K562 (cell line): ENCODE results near the gene CFD. TPM values are rescaled to one million over a fixed set of nuclear protein-coding genes. Genes with fewer than 3 reads are reported as not detected.

Experiments
- CHD2 ChIP-seq: IDR thresholded peaks from 2 replicates; pipeline ENCODE4 v1.6.1; 2011; ENCODE audit warnings: low read depth, low read length
- ILF3 ChIP-seq: fragments of 450-650 bp; IDR thresholded peaks from 2 replicates; pipeline ENCODE4 v1.6.1; 2018; ENCODE audit warnings: antibody characterized with exemption, mild to moderate bottlenecking, moderate library complexity, borderline replicate concordance
- KDM4B ChIP-seq, 2 experiments: fragments of 450-650 bp in 1 of 2; sonication (generic) in 1 of 2; IDR thresholded peaks; 2 replicates each; pipeline ENCODE4 v1.6.1; 2016 to 2017; ENCODE audit warnings: borderline replicate concordance in 2 of 2, antibody characterized with exemption in 1 of 2, low read depth in 1 of 2, mild to moderate bottlenecking in 1 of 2
- KLF6 ChIP-seq: fragments of 250-450 bp; sonication (Bioruptor Pico); IDR thresholded peaks from 2 replicates; pipeline ENCODE4 v1.4.0; 2020; ENCODE audit warnings: mild to moderate bottlenecking, moderate library complexity, borderline replicate concordance
- MNT ChIP-seq, 2 experiments: fragments of 450-650 bp; conservative IDR thresholded peaks; 2 replicates each; pipeline ENCODE4 v1.6.1; 2017; ENCODE audit warnings: mild to moderate bottlenecking in 2 of 2, moderate library complexity in 2 of 2
- PHB2 ChIP-seq: fragments of 450-650 bp; IDR thresholded peaks from 2 replicates; pipeline ENCODE4 v1.6.1; 2017; ENCODE audit warnings: low read depth
- POLR2G ChIP-seq: fragments of 200-400 bp; formaldehyde crosslinking; IDR thresholded peaks from 2 replicates; pipeline ENCODE4 v1.6.1; 2017; ENCODE audit warnings: low read depth, mild to moderate bottlenecking, antibody characterized with exemption, low read length, moderate library complexity
- RERE ChIP-seq: sonication (generic); formaldehyde crosslinking; IDR thresholded peaks from 2 replicates; pipeline ENCODE4 v1.8.0; 2023; ENCODE audit warnings: missing genetic modification reagents, mild to moderate bottlenecking, borderline replicate concordance
- SMAD4 ChIP-seq: fragments of 250-450 bp; sonication (Bioruptor Pico); conservative IDR thresholded peaks from 2 replicates; pipeline ENCODE4 v1.8.0; 2021; ENCODE audit warnings: inconsistent platforms, mild to moderate bottlenecking, moderate library complexity
- TARDBP ChIP-seq: fragments of 450-650 bp; IDR thresholded peaks from 2 replicates; pipeline ENCODE4 v1.6.1; 2016
- THAP12 ChIP-seq: fragments of 250-450 bp; sonication (Bioruptor Pico); IDR thresholded peaks from 2 replicates; pipeline ENCODE4 v1.9.0; 2021; ENCODE audit warnings: mild to moderate bottlenecking, inconsistent platforms
- ZBTB1 ChIP-seq: sonication (generic); formaldehyde crosslinking; IDR thresholded peaks from 2 replicates; pipeline ENCODE4 v1.8.1; 2023; ENCODE audit warnings: missing genetic modification reagents, low read depth, mild to moderate bottlenecking, borderline replicate concordance
- ZNF12 ChIP-seq: sonication (generic); formaldehyde crosslinking; IDR thresholded peaks from 2 replicates; pipeline ENCODE4 v1.4.0; 2020; ENCODE audit warnings: mild to moderate bottlenecking, missing genetic modification reagents
- ZNF639 ChIP-seq, 2 experiments: fragments of 200-800 bp in 1 of 2; sonication (Bioruptor generic) in 1 of 2; sonication (generic) in 1 of 2; formaldehyde crosslinking in 1 of 2; IDR thresholded peaks in 1 of 2; conservative IDR thresholded peaks in 1 of 2; 2 replicates each; pipeline versions ENCODE4 v1.5.0 to v1.6.1; 2016 to 2020; ENCODE audit warnings: missing compliant biosample characterization in 1 of 2, missing genetic modification characterization in 1 of 2, missing genetic modification reagents in 1 of 2
- polyA plus RNA-seq, 8 experiments: library from polyadenylated mRNA; depleted of rRNA in 4 of 8; stranded (reverse) in 5 of 8; unstranded in 3 of 8; fragments of >200 nt; fragmentation: Nextera tagmentation in 2 of 8; fragmentation: Illumina TruSeq in 1 of 8; extraction: Ambion mirVana in 2 of 8; extraction: Trizol in 1 of 8; gene quantifications; 2 replicates each; pipeline versions ENCODE4 v1.2.1 to v1.2.3, GENCODE V29; 2011 to 2014; ENCODE audit warnings: inconsistent platforms in 1 of 8, missing spikeins in 1 of 8
- total RNA-seq, 7 experiments: library from RNA; depleted of rRNA in 6 of 7; stranded (reverse); fragments of >200 nt in 6 of 7; fragmentation: Illumina TruSeq in 2 of 7; extraction: Trizol in 2 of 7; gene quantifications; 2 replicates each; pipeline versions ENCODE4 v1.2.1 to v1.2.3, GENCODE V29; 2011 to 2021; ENCODE audit warnings: low replicate concordance in 1 of 7
- TF ChIP-seq, protein P1 (sequence below): sonication (generic); formaldehyde crosslinking; IDR thresholded peaks from 2 replicates; pipeline ENCODE4 v1.9.0; 2022; ENCODE audit warnings: mild to moderate bottlenecking, missing genetic modification reagents

CFD gene
- total and polyA plus RNA-seq, 9 of the 15 experiments (the other 6 are each of a cell fraction or from before 2014, with no cell fraction given): 0.52 to 59.4 (median 7.6) TPM

DNA sequence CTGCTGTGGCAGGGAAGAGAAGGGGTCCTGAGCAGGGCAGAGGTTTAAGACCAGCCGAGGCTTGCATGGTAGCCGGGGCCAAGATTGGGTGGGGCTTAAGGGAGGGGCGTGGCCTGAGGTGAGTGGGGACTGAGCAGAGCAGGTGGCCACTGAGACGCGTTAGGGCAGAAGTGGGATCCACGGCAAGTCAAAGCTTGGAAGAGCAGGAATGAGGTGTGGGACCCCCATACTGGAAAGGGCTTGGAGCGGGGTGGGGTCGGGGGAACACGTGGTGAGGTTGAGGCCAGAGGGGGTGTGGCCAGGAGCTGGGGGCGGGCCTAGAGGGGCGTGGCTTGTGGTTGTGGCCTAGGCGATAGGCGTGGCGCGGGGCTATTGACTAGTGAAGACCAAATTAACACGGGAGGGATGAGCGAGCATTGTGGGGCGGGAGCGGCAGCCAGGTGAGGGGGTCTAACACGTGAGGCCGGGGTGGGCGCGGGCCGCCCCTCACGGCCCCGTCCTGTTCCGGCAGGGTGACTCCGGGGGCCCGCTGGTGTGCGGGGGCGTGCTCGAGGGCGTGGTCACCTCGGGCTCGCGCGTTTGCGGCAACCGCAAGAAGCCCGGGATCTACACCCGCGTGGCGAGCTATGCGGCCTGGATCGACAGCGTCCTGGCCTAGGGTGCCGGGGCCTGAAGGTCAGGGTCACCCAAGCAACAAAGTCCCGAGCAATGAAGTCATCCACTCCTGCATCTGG is 3.3 kb downstream of the CFD start (continued):
- peak in 1 of 2 experiments; percentile 56; a peak in 1 of 4 replicates for TF ChIP-seq ZNF639 (CRISPR knock-in tag; conservative IDR thresholded peaks at IDR 0.05 in 1 of 2, IDR thresholded peaks at IDR 0.05 in 1 of 2)
- TF ChIP-seq ZNF12: no peak
- no peak for TF ChIP-seq CHD2
- TF ChIP-seq SMAD4 (CRISPR knock-in tag): no peak
- no peak for TF ChIP-seq ILF3
- no peak for TF ChIP-seq KLF6 (CRISPR knock-in tag)
- TF ChIP-seq TARDBP: no peak
- no peak for TF ChIP-seq PHB2
- TF ChIP-seq, protein P1, sequence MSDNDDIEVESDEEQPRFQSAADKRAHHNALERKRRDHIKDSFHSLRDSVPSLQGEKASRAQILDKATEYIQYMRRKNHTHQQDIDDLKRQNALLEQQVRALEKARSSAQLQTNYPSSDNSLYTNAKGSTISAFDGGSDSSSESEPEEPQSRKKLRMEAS (CRISPR knock-in tag): peak; percentile 91
- TF ChIP-seq ZBTB1 (CRISPR knock-in tag): peak; percentile 75; the same call in 1 of the 2 replicates
- TF ChIP-seq THAP12 (CRISPR knock-in tag): no peak
- TF ChIP-seq MNT (conservative IDR thresholded peaks at IDR 0.05): peak; percentile 97 to 98
- TF ChIP-seq POLR2G: peak; percentile 77
- 0 out of 4 replicates have a peak, but pooled peaks of 1 of the 2 experiments have one; percentile 23 for TF ChIP-seq KDM4B (IDR thresholded peaks at IDR 0.05; ENCODE audit: borderline replicate concordance in 2 of 2, low read depth in 1 of 2)
- TF ChIP-seq RERE (CRISPR knock-in tag): no peak
